Adrenal gland (tissue), 5 donors: Measurements from ENCODE around the gene PKIB.

ENCODE experiments used
- CTCF ChIP-seq, 6 experiments: fragments of 450-650 bp in 4 of 6; fragments of 200-600 bp in 2 of 6; sonication (generic) in 1 of 6; IDR thresholded peaks; 1 replicate in 5 of 6; 2 replicates in 1 of 6; pipeline versions ENCODE4 v1.5.1 to v1.8.0; 2016 to 2021; ENCODE audit warnings: antibody characterized with exemption in 6 of 6, mild to moderate bottlenecking in 2 of 6, moderate library complexity in 1 of 6
- POLR2A ChIP-seq, 2 donors: fragments of 450-650 bp; IDR thresholded peaks; one replicate each; pipeline ENCODE4 v1.6.1; 2017; ENCODE audit warnings: antibody characterized with exemption in 2 of 2, mild to moderate bottlenecking in 2 of 2, moderate library complexity in 1 of 2
- donor health status: DM: no; HTN: no; CAD: no.

- TF ChIP-seq POLR2A (IDR thresholded peaks at IDR 0.05), result no peak
- TF ChIP-seq CTCF (IDR thresholded peaks at IDR 0.05), result no peak
Observed at GRCh38 chr6:122651031-122651430, 40.8 kb downstream of the PKIB start.
